Measurements from ENCODE around the gene MESD. TPM values are rescaled to one million over a fixed set of nuclear protein-coding genes. Genes with fewer than 3 reads are reported as not detected.

MESD gene
- total RNA-seq, 1 experiment from 2014 or later: 21.2 TPM

- H2AFZ ChIP-seq (ENCODE audit: low read length): no peak overlapping the region
- intact Hi-C loops (cut with micrococcal nuclease): loop anchor here (10.0 kb wide), 1 partner anchor 257 kb away; no protein-coding TSS in a partner anchor
- H3K9me2 ChIP-seq (replicated peaks; ENCODE audit: low read length): no peaks in the 10 kb centered on the region
- DNase-seq (no peak), ATAC-seq (no peak)
- H3K27me3 ChIP-seq (ENCODE audit: low read length): no peaks in the 10 kb centered on the region
- H3K27ac ChIP-seq (ENCODE audit: low read length): no peak overlapping the region
- no peaks in the 10 kb centered on the region for H3K9me3 ChIP-seq (ENCODE audit: low read length)
- H3K79me2 ChIP-seq (ENCODE audit: low read length): peaks cover 86% of the 10 kb centered on the region
- peaks cover 19% of the 10 kb centered on the region; the same call in 1 of the 2 replicates for H4K20me1 ChIP-seq (ENCODE audit: low read length)
- ChIA-PET POLR2A (ENCODE audit: unreplicated experiment) (no interaction called here), CTCF (no interaction called here)
- no peak overlapping the region for H3K9ac ChIP-seq (ENCODE audit: low read length)
- H3K4me2 ChIP-seq (ENCODE audit: low read length): no peak overlapping the region
- no peak for TF ChIP-seq CTCF (conservative IDR thresholded peaks at IDR 0.05; ENCODE audit: low read depth, low read length)
- TF ChIP-seq EZH2phosphoT487 (IDR thresholded peaks at IDR 0.05; ENCODE audit: borderline replicate concordance, low read length): no peak
- no peak for TF ChIP-seq EZH2 (IDR thresholded peaks at IDR 0.05; ENCODE audit: low read length, unreplicated experiment)
- H3K36me3 ChIP-seq (ENCODE audit: low read depth, low read length): no peaks in the 10 kb centered on the region
- peaks cover 44% of the 10 kb centered on the region; the same call in 1 of the 2 replicates for H3K4me1 ChIP-seq (ENCODE audit: insufficient read depth, low read length)
- H3F3A ChIP-seq (ENCODE audit: low read length, unreplicated experiment): no peaks in the 10 kb centered on the region
- no peak overlapping the region for H3K4me3 ChIP-seq (ENCODE audit: low read length)
- BruUV-seq (replicated peaks): no TSS peak
Observed at GRCh38 chr15:81007428-81008064, 17.9 kb upstream of the MESD start.

GRCh38 chr15:81006124-81006523, 16.5 kb upstream of the MESD start:
- no TSS peak for BruUV-seq (replicated peaks)
- DNase-seq (no peak), ATAC-seq (no peak)
- Histone ChIP-seq H3K9me3 (ENCODE audit: low read length) (no peaks in the 10 kb centered on the region), H3K36me3 (ENCODE audit: low read depth, low read length) (no peaks in the 10 kb centered on the region), H3K27ac (ENCODE audit: low read length) (no peak overlapping the region), H3K9me2 (replicated peaks; ENCODE audit: low read length) (no peaks in the 10 kb centered on the region), H2AFZ (ENCODE audit: low read length) (no peak overlapping the region), H3K79me2 (ENCODE audit: low read length) (peaks cover 94% of the 10 kb centered on the region), H3K4me2 (ENCODE audit: low read length) (no peak overlapping the region), H4K20me1 (ENCODE audit: low read length) (peaks cover 19% of the 10 kb centered on the region; the same call in 1 of the 2 replicates), H3K27me3 (ENCODE audit: low read length) (no peaks in the 10 kb centered on the region), H3F3A (ENCODE audit: low read length, unreplicated experiment) (no peaks in the 10 kb centered on the region), H3K4me3 (ENCODE audit: low read length) (no peak overlapping the region), H3K9ac (ENCODE audit: low read length) (no peak overlapping the region), H3K4me1 (ENCODE audit: insufficient read depth, low read length) (peaks cover 44% of the 10 kb centered on the region; the same call in 1 of the 2 replicates)
- ChIA-PET CTCF (no interaction called here), POLR2A (ENCODE audit: unreplicated experiment) (no interaction called here)
- intact Hi-C loops (cut with micrococcal nuclease): loop anchor here (10.0 kb wide), 1 partner anchor 259 kb away; no protein-coding TSS in a partner anchor
- TF ChIP-seq EZH2phosphoT487 (IDR thresholded peaks at IDR 0.05; ENCODE audit: borderline replicate concordance, low read length) (no peak), CTCF (conservative IDR thresholded peaks at IDR 0.05; ENCODE audit: low read depth, low read length) (no peak), EZH2 (IDR thresholded peaks at IDR 0.05; ENCODE audit: low read length, unreplicated experiment) (no peak)

GRCh38 chr15:81003097-81003350, 13.4 kb upstream of the MESD start:
- POLR2A ChIA-PET (ENCODE audit: unreplicated experiment): no interaction called here
- intact Hi-C loops (cut with micrococcal nuclease): loop anchor here (10.0 kb wide), 1 partner anchor 262 kb away; no protein-coding TSS in a partner anchor
- peak overlapping the region; percentile 89; the same call in 1 of the 2 replicates for H3K4me3 ChIP-seq (ENCODE audit: low read length)

More at GRCh38 chr15:81003097-81003350, 13.4 kb upstream of the MESD start:
- Histone ChIP-seq H3K9me3 (ENCODE audit: low read length) (no peaks in the 10 kb centered on the region), H3K4me2 (ENCODE audit: low read length) (peak overlapping the region; percentile 94), H3K79me2 (ENCODE audit: low read length) (peaks cover 72% of the 10 kb centered on the region), H3K36me3 (ENCODE audit: low read depth, low read length) (no peaks in the 10 kb centered on the region), H4K20me1 (ENCODE audit: low read length) (peaks cover 11% of the 10 kb centered on the region; the same call in 1 of the 2 replicates), H3K9me2 (replicated peaks; ENCODE audit: low read length) (no peaks in the 10 kb centered on the region), H3K27ac (ENCODE audit: low read length) (no peak overlapping the region), H3K9ac (ENCODE audit: low read length) (no peak overlapping the region), H2AFZ (ENCODE audit: low read length) (no peak overlapping the region), H3K4me1 (ENCODE audit: insufficient read depth, low read length) (peaks cover 47% of the 10 kb centered on the region), H3F3A (ENCODE audit: low read length, unreplicated experiment) (no peaks in the 10 kb centered on the region), H3K27me3 (ENCODE audit: low read length) (no peaks in the 10 kb centered on the region)
- ATAC-seq: no peak
- no peak for TF ChIP-seq EZH2 (IDR thresholded peaks at IDR 0.05; ENCODE audit: low read length, unreplicated experiment)
- TF ChIP-seq EZH2phosphoT487 (IDR thresholded peaks at IDR 0.05; ENCODE audit: borderline replicate concordance, low read length): no peak
- TF ChIP-seq CTCF (conservative IDR thresholded peaks at IDR 0.05; ENCODE audit: low read depth, low read length): no peak
- CTCF ChIA-PET: no interaction called here
- no peak for DNase-seq
- BruUV-seq (replicated peaks): no TSS peak

Data from PC-3 (cell line).